ENCODE results near the gene LMO3.

DNA sequence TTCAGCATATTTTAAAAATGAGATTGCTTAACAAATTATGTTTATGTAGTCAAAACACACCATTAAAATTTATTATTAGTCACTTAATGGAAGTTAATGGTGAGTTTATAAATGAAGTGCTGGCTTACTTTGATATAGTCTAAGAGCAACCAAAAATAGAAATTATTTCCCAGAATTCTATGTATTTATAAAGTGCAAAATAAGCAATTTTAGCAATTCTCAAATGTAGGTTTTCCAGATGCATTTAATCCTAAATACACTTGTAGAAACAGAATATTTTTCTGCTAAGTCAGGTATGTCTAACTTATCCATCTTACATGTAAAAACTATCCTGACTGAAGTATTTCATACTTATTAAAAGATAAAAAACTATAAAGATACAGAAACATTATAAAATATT lies 11.2 kb downstream of the LMO3 start:
- TF ChIP-seq, protein P1, sequence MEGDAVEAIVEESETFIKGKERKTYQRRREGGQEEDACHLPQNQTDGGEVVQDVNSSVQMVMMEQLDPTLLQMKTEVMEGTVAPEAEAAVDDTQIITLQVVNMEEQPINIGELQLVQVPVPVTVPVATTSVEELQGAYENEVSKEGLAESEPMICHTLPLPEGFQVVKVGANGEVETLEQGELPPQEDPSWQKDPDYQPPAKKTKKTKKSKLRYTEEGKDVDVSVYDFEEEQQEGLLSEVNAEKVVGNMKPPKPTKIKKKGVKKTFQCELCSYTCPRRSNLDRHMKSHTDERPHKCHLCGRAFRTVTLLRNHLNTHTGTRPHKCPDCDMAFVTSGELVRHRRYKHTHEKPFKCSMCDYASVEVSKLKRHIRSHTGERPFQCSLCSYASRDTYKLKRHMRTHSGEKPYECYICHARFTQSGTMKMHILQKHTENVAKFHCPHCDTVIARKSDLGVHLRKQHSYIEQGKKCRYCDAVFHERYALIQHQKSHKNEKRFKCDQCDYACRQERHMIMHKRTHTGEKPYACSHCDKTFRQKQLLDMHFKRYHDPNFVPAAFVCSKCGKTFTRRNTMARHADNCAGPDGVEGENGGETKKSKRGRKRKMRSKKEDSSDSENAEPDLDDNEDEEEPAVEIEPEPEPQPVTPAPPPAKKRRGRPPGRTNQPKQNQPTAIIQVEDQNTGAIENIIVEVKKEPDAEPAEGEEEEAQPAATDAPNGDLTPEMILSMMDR (IDR thresholded peaks at IDR 0.05; ENCODE audit: insufficient read depth, low read depth, low read length) = no peak
- TF ChIP-seq EZH2 (IDR thresholded peaks at IDR 0.05; ENCODE audit: insufficient read depth, low read length) = no peak

Measured in astrocyte (in vitro differentiated cells and primary cell).